Activated CD4-positive, alpha-beta T cell treated with anti-CD3 and anti-CD28 coated beads, Interleukin-2, amount 50 U/mL, for 16 hours (primary cell): Measurements from ENCODE around the gene RELL1.

Experiments
- DNase-seq: peaks from one replicate; pipeline ENCODE4 v3.0.0-alpha.2; 2020

Gene RELL1

DNA sequence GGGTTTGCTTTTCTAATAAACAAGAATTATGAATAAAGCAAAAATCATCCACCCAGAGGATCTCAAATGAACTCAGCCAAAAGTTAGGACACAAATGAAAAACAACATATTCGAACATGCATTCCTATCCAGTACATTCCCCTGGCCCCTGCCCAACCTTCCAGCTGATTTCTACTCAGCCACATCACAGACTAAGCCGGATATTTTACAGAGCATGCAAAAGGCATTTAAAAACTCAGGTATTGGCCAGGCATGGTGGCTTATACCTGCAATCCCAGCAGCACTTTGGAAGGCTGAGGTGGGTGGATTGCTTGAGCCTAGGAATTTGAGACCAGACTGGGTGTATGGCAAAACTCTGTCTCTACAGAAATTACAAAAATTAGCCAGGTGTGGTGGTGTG lies 54.6 kb downstream of the RELL1 start:
- no peak for DNase-seq

DNA sequence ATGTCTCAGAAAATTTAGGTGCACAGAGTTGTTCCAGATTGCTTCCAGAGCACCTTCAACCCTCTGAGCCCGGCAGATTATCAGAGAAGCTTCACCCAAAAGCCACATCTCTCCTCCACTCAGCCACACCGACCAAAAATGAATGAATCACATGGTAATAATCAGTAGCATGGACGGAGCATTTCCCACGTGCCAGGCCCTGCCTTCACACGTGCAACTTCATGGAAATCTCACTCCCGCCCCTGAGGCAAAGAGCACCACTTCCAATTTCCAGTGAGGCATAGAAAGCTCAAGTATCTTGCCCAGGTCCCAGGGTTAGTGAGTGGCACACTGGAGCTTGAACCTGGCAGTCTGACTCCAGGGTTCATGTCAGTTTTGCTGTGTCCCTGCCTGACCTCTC lies 56.5 kb downstream of the RELL1 start:
- no peak for DNase-seq

DNA sequence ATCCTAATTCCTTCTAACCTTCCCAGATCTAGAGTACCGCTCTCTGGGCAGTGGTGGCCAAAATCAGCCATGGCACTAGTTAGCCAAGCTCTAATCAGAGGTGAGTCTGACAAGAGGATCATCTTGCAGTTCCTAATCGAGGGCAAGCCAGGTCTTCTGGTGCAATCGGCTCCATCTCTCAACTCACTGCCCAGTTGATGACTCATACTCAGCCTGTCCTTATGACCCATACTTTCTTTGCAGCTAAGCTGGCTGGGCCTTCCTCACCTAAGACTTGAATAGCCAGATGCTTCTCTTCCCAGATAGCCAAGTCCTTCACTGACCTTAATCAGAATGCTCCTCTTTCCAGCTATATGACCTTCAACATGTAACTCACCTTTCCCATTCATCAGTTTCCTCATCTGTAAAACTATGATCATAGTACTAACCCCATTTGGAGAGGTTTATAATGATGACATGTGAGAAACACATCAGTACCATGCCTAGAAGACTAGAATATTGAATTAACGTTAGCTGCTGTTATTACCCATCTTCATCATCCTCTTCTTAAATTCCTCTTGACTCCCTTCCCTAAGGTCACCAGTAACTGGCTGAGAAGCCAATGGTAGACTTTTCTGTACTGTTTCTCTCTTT lies 57.1 kb downstream of the RELL1 start:
- DNase-seq, result no peak

GRCh38 chr4:37627263-37627662 lies 58.9 kb downstream of the RELL1 start:
- DNase-seq, result no peak

GRCh38 chr4:37625499-37625898 lies 60.7 kb downstream of the RELL1 start:
- no peak for DNase-seq

- no peak for DNase-seq
These were observed 62.2 kb downstream of the RELL1 start for GRCh38 chr4:37623940-37624339.

DNA sequence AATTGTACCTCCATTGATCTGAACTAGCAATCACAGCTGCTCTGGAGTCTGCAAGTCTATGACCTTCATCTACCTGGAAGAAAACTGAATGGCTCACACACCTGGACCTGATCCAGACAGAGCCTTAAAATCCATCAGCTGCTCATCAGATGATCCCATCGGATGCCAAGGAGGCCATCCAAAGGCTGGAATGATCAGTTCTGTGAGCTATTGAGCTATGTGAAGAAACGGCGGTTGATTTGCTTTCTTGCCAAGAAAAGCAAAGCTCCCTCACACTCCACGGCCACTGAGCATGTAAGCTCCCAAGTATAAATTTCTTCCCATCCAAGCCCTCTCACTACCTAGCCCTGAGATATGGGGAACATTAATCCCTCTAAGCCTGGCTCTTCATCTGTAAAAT lies 63.1 kb downstream of the RELL1 start:
- DNase-seq, result no peak

GRCh38 chr4:37620176-37620575 lies 66.0 kb downstream of the RELL1 start:
- DNase-seq, result no peak

DNA sequence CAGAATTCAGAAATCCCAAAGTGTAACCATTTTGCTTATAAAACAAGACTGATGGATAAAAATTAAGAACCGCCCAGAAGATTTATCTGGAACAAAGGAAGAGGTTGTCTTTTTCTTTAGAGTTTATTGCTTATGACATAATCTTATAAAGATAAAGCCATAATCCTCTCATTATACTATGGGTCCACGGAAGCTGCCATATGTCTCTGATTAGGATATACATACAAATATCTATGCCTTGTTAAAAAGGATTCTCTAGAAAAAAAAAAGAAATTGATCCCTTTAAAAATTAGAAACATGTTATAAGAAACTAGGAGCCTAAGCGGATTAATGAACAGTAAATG lies 70.5 kb downstream of the RELL1 start:
- DNase-seq, result no peak

DNA sequence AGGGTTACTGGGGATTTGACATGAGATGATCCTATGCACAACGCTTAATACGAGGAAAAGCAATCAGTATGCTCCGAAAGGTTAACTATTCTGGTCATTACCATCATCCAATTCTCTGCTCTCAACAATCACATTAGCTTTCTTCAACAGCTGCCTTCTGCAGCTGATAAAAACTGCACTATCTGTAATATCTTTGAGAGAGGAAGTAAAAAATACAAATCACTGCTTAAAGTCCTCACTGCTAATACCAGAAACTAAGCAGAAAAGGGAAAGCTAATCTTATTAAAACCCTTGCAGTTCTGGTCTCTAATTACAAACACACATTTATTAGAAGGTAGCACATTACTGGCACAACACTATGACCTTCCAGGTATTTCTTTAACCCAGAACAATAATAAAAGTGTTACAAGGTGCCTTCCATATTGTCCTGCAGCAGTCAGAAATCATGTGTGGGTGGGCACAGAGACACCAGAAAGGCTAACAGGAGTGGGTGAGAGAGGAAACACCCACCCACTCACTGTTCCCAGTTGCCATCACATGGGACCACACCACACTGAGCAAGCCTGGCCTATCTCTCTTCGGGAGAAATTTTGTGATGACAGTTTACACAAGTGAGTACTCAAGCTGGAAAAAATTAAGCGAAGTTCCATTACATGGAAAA lies 71.0 kb downstream of the RELL1 start:
- DNase-seq, result no peak

DNA sequence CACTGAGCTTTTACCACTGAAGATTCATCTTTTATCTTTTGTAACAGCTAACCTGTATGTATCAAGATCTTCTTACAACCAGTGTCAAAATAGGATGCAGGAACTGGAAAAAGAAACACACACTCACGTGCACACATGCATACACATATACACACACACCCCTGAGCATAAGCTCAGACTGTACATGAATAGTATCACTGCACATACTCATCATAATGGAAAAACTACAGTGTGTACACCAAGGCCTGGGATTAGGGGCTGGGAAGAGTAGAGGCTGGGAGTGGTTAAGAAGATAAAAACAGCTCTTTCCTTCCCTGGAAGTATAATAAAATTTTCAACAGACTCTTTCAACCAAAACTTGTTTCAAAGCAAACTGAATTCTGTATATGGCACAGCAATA lies 73.4 kb downstream of the RELL1 start:
- DNase-seq, result no peak

DNA sequence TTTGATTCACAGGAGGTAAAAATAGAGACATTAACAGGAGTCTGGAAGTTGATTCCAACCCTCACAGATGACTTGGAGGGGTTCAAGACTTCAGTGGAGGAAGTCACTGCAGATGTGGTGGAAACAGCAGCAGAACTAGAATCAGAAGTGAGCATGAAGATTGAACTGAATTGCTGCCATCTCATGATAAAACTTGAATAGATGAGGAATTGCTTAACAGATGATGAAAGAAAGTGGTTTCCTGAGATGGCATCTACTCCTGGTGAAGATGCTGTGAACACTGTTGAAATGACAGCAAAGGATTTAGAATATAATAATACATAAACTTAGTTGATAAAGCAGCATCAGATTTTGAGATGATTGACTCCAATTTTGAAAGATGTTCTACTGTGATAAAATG lies 76.5 kb downstream of the RELL1 start:
- no peak for DNase-seq

GRCh38 chr4:37607018-37607417 lies 79.2 kb downstream of the RELL1 start:
- no peak for DNase-seq

DNA sequence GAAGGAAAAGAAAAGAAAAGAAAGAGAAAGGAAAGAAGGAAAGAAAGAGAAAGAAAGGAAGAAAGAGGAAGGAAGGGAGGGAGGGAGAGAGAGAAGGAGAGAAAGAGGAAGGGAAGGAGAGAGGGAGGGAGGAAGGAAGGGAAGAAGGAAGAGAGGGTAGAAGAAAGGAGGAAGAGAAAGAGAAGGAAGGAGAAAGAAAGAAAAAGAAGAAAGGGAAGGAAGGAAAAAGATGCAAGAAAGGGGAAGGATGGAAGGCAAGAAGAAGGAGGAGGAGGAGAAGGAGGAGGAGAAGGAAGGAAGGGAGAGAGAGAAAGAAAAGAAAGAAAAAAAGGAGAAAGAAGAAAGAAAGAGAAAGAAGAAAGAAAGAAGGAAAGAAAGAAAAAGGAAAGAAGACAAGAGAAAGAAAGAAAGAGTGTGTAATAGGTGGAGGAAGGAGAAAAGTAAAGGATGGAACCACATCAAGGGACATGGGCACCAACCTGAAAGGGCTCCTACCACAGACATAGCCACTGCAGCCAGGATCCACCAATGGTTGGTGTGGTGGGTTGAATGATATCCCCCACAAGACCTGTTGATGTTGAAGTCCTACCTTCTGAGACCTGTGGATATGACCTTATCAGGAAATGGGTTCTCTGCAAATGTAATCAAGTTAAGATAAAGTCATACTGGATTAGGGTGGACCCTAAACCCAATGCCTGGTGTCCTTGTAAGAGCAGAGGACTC lies 80.2 kb downstream of the RELL1 start:
- no peak for DNase-seq

DNA sequence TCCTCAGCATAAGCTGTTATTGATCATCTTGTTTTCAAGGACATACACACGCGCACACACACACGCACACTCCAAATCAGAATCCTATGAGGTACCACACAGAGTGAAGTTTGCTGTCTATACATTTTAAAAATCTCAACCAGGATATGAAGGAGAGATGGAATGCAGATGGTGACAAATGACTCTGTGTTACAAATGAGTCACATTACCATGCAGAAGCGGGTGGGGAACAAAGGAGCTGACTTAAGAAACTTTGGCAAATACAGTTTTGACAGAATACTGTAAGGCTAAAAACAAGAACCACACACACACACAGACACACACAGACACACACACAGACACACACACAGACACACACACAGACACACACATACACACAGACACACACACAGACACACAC lies 81.7 kb downstream of the RELL1 start:
- DNase-seq, result peak; percentile 42

GRCh38 chr4:37603711-37604110 lies 82.5 kb downstream of the RELL1 start:
- no peak for DNase-seq

DNA sequence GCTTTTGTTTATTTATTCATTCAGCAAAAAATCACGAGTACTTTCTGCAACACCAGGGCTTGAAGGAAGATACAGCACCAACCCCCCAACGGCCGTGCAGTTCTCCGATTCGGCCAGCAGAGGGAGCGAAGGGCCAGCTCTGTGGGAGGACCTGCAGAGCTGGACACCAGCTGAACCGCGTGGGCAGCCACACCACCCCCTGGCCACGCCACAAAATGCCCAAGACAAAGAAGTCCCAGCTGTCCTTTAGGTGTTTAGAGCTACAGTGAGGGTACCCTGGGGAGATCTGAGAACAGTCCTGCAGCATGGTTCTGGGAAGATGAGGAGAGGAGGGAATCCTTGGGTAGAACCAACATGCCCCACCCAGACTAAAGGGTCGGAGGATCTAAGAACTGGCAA lies 83.1 kb downstream of the RELL1 start:
- peak; percentile 79 for DNase-seq

DNA sequence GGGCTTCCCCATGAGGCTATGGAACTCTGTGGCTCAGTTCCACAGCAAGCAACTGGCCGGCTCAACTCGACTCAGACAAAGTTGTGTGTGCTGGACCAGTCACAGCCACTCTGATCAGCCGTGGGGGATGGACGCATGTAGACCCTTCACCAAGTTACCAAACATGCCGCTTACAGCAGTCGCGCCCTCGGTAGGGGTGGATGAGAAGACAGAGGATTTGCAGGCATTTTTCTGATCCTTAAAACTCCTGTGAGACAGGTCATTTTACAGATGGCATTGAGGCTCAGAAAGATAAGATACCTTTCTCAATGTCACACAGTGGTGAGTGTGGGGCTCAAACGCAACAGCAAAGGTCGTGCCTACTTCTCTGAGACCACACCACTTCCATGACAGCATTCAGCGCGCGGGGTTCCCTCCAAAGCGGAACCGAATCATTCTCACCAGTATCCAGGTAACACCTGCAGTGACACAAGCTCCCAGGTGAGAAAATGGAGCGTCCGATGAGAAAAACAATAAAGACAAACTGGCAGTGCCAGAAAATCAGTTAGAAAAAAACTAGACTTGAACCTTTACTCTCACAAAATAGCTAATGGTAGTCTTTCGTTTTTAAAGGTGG lies 83.6 kb downstream of the RELL1 start:
- DNase-seq, result no peak

GRCh38 chr4:37601531-37601930 lies 84.6 kb downstream of the RELL1 start:
- peak; percentile 61 for DNase-seq

DNA sequence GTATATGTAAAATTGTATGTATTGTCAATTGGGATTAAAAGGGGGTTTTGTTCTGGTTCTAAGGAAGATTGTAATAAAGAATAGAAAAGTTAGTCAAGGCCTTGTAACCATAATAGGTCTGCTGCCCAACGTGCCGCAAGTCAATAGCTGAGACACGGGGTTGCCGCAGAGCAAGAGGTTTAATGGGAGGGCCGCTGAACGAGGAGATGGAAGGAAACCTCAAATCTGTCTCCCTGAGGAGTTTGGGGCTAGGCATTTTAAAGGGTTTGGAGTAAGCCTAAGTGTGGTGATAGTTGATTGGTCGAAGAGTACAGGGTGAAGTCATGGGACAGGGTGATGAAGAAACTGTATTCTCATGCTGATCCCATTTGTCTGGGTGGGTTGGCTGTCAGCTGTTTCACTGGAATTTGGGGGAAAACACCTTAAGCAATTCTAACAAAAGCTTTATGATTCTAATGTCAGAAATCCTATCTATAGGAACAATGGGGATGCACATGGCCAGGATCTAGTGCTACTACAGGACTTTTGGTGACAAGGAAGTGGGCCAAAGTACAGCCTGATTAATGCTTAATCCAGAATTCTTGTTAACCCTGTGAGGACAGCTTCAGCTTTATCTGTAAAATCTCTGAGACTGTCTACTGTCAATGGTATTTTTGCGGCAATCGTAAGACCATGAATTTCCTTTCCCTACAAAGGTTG lies 86.9 kb downstream of the RELL1 start:
- DNase-seq, result no peak

- no peak for DNase-seq
These were observed 89.1 kb downstream of the RELL1 start for GRCh38 chr4:37597034-37597433.

DNA sequence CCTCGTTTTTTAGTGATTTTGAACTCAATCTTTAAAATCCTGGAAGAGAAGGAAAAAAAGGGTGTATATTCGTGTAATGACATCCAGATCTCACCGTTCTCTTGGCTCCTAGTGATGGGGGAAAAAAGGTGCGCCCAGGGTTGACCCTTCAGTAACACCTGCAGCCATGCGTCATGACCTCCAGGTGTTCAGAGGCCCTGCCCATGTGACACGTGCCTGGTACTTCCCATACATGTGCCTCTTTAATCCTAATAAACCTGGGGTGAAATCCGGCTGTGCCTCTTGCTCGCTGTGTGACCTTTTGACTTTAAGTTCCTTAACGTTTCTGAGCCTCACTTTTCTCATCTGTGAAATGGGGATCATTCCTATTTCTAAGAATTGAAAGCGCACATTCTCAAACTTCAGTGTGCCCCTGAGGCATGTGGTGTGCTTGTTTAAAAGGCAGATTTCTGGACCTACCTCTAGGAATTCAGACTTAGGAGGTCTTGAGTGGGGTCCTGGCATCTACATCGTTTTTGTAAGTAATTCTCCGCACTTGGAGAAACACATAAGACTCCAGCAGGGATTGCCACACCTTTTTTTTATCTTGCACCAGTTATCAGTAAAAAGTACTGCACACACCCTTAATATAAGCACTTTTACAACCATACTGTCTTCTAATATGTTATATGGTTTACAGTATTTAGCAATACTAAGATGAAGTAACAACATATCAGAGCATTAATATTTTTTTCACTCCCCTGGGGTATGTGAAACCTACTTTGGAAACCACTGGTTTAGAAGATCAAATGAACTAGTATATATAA lies 90.1 kb downstream of the RELL1 start:
- no peak for DNase-seq

- DNase-seq, result no peak
These were observed 92.1 kb downstream of the RELL1 start for GRCh38 chr4:37594099-37594498.
